HG03139 (cell line): Measurements from ENCODE around the gene PNPLA2.

Experiments
- ATAC-seq: cut with Tn5 transposase; IDR thresholded peaks from one replicate; pipeline ENCODE4 v1.9.1; 2021; ENCODE audit not compliant: unreplicated experiment

Gene PNPLA2

GRCh38 chr11:815675-816432, 2.9 kb upstream of the PNPLA2 start:
- ATAC-seq: no peak

DNA sequence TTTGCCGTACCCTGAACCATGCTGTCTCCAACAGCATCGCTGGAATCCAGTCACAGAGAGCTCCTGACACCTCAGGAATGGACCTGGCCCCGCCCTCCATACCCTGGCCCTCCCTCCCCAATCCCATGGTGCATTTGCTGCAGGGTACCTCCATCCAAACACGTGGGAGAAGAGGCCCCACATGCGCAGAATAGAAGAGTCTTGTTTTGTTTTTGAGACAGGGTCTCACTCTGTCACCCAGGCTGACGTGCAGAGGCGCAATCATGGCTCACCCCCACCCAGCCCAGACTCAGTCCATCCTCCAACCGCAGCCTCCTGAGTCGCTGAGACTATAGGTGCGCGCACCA, 2.3 kb upstream of the PNPLA2 start:
- no peak for ATAC-seq

GRCh38 chr11:819129-819931, 616 bp downstream of the PNPLA2 start:
- ATAC-seq: peak; percentile 66

DNA sequence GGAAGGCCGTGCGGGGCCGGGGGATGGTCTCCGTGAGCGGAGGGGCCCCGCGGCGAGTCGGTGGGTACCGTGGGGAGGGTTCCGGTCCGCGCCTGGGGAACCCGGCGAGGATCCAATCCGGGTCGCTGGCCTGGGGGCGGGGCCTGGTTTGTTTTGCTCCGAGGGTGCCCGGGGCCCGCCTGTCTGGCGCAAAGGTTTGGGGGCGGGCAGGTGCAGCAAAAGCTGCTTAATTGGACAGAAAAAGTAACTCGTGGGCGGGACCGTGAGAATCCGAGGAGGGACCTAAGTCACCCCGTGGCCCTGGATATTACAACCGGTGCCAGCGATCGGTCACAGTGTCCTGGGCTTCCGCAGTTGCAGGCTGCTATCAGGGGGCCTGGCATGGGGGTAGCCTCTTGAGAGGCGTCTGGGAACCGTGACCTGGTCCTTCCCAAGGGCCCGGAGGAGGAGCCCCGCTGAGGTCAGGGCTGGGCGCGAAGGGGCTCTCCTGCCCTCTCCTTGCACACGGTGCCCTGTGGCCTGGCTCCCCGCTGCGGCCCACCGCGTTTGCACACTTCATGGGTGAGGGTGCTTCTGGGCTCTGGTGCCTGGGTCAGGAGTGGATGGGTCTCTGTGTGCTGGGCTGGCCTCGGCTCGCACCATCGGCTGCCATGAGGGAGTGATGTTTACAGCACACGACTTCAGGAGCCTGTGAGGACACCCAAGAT, 1.4 kb downstream of the PNPLA2 start:
- peak; percentile 37 for ATAC-seq

DNA sequence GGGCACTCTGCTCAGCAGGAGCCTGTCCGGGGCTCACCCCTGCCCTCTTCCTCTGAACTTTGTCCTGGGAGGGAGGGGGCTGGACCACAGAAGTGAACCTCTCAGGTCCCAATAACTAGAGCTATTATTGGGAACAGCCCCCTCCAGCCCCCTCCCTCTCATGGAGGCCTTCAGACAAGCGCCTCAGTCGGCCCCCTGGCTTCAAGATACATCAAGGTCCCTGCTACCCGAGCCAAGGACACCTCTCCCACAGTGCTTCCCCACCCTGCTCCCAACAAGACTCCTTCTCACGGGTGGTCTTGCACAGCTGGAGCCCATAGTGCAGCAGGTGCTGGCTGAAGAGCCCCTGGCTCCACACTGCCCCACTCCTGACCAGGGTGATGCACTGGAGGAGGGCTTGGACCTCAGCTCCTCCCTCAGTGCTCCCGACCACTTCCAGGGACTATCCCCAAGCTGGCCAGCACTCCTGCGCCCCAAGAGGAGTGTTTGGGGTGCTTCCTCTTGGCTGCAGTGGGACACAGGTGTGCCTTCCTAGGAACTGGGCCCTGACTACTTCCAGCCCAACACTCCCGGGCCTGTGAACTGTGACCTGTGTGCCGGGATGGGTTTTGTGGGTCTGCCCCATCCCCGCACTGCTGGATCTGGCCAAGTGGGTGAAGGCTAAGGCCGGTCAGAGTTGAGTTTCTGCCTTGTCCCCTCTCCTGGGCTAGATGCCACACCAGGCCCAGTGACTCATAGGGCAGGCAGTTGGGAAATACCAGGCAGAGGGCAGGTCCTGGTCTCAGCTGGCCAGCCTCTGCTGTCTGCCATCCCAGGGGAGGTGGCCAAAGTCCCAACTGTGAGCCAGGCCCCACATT, 2.2 kb downstream of the PNPLA2 start:
- no peak for ATAC-seq

GRCh38 chr11:821512-822371, 3.0 kb downstream of the PNPLA2 start:
- no peak for ATAC-seq

GRCh38 chr11:823441-824291, 5.0 kb downstream of the PNPLA2 start:
- ATAC-seq: no peak

GRCh38 chr11:824292-824880, 5.7 kb downstream of the PNPLA2 start:
- no peak for ATAC-seq

DNA sequence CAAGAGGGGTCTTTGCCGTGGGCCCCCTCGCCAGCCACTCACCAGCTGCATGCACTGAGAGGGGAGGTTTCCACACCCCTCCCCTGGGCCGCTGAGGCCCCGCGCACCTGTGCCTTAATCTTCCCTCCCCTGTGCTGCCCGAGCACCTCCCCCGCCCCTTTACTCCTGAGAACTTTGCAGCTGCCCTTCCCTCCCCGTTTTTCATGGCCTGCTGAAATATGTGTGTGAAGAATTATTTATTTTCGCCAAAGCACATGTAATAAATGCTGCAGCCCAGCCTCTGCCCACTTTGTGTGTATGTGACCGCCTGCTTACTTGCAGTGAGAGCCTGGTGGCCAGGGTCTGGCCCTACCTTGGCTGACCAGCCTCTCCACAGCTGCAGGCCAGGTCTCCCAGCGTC, 6.2 kb downstream of the PNPLA2 start:
- no peak for ATAC-seq

DNA sequence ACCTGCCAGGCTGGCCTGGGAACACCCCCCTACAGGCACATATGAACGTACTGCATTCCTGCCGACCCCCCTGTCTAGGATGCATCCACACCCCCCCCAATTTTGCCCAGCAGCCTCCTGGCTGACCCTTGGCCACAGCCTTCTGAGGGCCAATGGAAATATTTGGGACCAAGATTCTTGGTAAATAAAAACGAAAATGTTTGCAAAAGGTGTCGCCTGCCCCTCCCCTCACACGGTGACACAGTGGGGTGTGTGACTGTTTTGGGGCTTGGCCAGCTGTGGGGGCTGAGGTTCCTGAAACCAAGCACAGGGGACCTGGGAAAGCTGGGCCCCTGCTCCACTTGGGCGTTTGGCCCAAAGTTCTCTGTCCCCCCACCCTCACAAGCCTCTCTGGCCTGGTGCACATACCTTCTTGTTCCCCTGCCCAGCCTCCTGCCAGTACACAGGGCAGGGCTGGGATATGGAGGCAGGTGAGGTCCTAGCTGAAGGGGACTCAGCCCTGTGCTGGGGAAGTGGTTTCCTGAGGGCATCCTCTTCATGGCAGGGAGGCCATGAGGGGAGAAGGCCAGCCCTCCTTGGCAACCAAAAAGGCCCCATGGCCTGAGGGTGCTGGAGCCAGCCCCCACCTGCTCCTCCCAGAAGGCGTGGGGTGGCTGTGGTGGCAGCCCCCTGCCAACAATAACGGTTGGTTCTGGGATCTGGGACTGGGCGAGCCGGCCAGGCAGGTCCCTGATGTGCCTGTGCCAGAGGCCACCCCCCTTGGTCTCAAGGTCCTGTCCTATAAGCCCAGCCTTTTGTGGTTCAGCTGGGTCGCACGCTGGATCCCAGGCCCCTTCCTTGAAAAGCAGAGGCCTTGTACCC, 6.9 kb downstream of the PNPLA2 start:
- ATAC-seq: no peak

- ATAC-seq: no peak
These were observed 7.5 kb downstream of the PNPLA2 start for GRCh38 chr11:826227-826621.

- ATAC-seq: no peak
These were observed 8.1 kb downstream of the PNPLA2 start for GRCh38 chr11:826836-827145.

- no peak for ATAC-seq
These were observed 8.6 kb downstream of the PNPLA2 start for GRCh38 chr11:827146-827896.

- ATAC-seq: no peak
These were observed 9.1 kb downstream of the PNPLA2 start, which contains the start of gene CRACR2B for GRCh38 chr11:827897-828192. TSS of gene CRACR2B (plus strand) at chr11:827919. CDS start at chr11:828608, 689 bp downstream.

- no peak for ATAC-seq
These were observed 9.9 kb downstream of the PNPLA2 start for GRCh38 chr11:828506-829175.

- no peak for ATAC-seq
These were observed 10.6 kb downstream of the PNPLA2 start for GRCh38 chr11:829176-829846.
